NCI-H1930 (cell line): ENCODE data around the gene GLUL.

Source experiments
- DNase-seq, 2 experiments: peaks; one replicate each; lab custom pipeline; 2025; lab: John Stamatoyannopoulos, UW

The GLUL gene

GRCh38 chr1:182391362-182392049 lies at the start of gene GLUL:
GLUL (minus strand) TSS chr1:182391790; CDS start chr1:182388737, 3,053 bp downstream.
- DNase-seq, result peak; percentile 88

DNA sequence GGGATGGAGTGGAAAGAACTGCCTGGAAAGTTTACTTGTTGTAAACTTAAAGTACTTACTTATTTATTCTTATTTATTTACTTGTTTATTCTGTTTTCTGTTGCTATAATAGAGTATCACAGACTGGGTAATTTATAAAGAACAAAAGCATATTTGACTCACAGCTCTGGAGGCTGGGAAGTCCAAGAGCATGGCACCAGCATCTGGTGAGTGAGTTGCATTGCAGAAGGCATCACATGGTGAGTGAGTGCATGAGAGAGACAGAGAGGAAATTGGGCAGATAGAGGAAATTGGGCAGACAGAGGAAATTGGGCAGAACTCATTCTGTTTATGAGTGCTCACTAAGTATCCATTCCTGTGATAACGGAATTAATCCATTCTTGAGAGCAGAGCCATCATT lies 46.7 kb upstream of the GLUL start:
- no peak for DNase-seq

- no peak for DNase-seq
These were observed 42.0 kb upstream of the GLUL start for GRCh38 chr1:182433580-182433979.

DNA sequence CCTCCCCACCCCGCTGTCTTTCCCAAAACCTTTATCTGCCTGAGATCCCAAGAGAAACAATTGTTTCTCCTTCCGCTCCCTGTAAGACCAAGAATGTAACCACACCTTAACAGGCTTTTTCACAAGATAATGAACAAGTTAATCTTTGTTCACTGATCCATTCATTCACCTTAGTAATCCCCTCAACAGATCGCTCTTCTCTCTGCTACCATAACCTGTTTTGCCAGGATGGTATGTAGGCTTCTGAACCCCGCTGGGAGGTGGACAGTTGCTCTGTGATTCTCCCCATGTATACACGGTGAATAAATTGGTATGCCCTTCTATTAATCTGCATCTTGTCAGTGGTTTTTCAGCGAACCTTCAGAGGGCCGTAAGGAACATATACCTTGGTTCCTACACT lies 39.7 kb upstream of the GLUL start:
- DNase-seq, result no peak

- DNase-seq, result no peak
These were observed 38.9 kb upstream of the GLUL start for GRCh38 chr1:182430263-182431068.

- DNase-seq, result no peak
These were observed 36.5 kb upstream of the GLUL start for GRCh38 chr1:182428043-182428442.

GRCh38 chr1:182426442-182427430 lies 35.1 kb upstream of the GLUL start:
- DNase-seq, result no peak

DNA sequence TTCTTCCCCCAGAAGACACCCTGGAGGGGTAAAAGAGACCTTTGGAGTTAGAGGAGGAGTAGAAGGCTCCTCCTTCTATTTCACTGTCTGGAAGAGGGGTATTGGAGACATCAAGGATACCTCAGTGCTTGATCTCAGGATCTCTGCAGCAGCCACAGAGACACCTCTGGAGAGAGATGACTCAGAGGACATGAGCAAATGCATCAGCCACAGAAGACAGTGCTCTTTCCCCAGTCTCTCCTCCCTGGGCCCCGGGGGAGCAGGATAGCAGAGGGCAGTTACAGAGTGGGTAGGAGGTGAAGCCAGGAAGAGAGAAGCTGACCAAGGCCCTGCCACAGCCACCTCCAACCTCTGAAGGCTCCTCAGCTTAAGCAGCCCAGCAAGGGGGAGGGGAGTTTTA lies 24.2 kb upstream of the GLUL start:
- DNase-seq, result no peak

- no peak for DNase-seq
These were observed 22.4 kb upstream of the GLUL start for GRCh38 chr1:182413969-182414368.

DNA sequence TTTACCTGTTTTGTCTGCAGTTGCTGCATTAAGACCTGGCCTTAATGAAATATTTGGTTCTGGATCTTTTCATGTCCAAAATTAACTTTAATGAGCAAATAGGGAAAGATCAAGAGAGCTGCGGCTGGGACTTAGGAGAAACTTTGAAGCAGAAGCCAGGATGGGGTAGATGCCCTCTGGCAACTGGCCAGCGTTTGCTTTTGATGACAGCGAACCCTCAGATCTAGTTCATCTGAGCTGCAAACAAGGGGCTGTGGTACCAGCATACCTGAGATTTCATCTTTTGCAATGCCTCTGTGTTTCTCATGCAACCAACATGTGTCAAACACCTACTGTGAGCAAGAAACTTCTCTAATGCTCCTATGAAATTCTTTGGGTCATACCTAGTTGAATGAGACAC lies 21.9 kb upstream of the GLUL start:
- DNase-seq, result no peak

GRCh38 chr1:182410620-182411273 lies 19.2 kb upstream of the GLUL start:
- no peak for DNase-seq

- no peak for DNase-seq
These were observed 18.5 kb upstream of the GLUL start for GRCh38 chr1:182410138-182410537.

- DNase-seq, result no peak
These were observed 17.0 kb upstream of the GLUL start for GRCh38 chr1:182408435-182409075.

DNA sequence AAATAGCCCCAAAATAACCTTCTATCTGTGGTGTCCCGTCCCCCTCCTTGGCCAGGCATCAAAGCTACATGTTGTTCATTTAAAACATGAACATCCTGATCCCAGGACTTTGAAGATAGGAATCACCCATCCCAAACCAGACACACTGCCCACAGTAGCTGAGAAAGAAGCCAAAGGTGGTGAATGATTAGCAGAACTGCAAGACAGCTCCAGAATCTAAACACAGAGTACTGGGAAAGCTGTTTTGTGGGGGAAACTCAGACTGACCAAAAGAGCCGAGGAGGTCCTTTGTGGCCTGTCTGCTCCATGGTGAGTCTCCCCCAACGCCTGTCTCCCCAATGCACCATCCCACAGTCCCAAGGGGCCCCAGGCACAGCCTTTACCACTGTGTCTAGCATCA lies 16.1 kb upstream of the GLUL start:
- DNase-seq, result no peak

GRCh38 chr1:182406012-182406411 lies 14.4 kb upstream of the GLUL start:
- no peak for DNase-seq

- no peak for DNase-seq
These were observed 14.0 kb upstream of the GLUL start for GRCh38 chr1:182405578-182405977.

DNA sequence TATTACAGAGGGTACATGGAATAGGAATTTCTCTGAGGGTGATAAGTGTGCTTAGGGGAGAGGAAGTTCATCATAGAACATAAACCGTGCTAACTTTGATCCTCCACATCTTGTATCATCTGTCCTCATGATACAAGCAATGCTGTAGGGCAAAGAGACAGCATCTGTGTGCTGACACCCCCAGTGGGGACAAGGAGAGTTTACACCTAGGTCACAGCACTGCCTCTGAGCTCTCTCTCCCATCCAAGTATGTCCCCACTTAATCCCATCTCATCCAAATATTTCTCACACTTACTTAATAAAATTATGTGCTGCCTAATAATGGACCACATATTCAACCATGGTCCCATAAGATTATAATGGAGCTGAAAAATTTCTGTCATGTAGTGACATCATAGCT lies 13.2 kb upstream of the GLUL start:
- no peak for DNase-seq

DNA sequence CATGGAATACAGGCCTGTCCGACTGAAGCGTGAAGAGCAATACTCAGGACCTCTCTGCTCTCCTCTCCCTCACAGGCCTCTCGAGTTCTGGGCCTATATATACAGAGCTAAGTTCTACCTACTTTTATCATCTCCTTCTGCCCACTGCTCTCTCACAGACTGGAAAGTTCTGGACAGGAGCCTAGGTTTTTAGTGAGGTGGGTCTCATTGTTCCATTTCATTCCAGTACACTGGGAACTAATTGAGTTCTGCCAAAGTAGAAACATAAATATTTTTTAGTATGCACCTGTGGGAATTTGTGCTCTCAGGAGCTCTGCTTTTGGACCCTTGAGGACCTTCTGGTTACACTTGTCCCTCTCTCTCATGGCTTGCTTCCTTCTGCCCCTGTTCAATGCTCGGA lies 9.0 kb upstream of the GLUL start, which contains the start of gene TEDDM1:
TSS of gene TEDDM1 (minus strand) at position 101 of the 400 bp plus-strand sequence. CDS start 182 bp downstream, outside the sequence.
- no peak for DNase-seq

DNA sequence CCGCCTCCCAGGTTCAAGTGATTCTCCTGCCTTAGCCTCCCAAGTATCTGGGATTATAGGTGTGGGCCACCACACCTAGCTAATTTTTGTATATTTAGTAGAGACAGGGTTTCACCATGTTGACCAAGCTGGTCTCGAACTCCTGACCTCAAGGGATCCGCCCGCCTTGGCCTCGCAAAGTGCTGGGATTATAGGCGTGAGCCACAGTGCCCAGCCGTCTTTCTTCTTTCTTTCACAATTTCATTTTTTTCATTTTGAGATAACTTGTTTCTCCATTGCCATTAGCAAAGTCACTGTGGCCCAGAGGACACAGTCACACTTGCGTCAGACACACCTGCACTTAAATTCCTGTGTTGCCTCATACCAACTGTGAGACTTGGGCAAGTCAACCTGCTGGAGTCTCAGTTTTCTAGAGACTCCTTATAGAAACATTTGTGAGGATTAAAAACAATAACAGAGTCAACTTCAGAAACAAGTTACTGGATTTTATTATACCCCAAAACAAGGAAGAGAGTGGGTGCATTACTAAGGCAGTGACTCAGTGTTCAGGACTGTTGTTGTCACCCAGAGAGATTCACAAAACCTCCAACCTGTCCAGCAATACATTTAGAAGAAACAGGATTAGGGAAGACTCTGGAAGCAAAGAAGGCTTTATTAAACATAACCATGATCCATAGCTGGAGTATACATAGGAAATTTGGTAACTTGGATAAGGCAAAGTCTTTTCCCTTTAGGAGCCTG lies 6.2 kb upstream of the GLUL start:
- DNase-seq, result no peak

DNA sequence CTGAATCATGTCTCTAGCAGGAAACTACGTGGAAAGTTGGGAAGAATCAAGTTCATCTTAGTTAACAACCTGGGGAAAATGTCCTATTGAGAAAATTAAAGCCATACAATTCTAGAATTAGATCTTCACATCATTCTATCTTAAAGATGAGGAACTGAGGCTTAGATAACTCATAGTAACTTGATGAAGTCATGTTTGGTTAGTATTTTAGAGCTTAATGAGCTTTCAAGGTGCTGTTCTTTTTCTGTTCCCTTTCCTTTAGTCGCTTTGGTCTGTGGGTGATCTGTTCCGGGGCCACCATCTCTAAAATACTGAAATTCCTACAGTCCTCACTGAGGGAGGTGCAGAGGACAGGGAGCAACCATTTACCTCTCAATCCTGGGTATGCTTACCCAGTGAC lies 4.3 kb upstream of the GLUL start:
- no peak for DNase-seq
